SK-N-SH (cell line): ENCODE results near the gene RFFL. TPM values are rescaled to one million over a fixed set of nuclear protein-coding genes. Genes with fewer than 3 reads are reported as not detected.

Experiments used
- CTCF ChIA-PET: fragments of 300-600, 350-600 bp; formaldehyde crosslinking; extraction: SDS; loops from one replicate; lab custom pipeline; 2021; lab: Yijun Ruan, JAX
- POLR2A ChIA-PET: fragments of 350-600 bp; sonication (Branson Sonifier 250); formaldehyde crosslinking; extraction: SDS; loops from one replicate; lab custom pipeline; 2020; ENCODE audit warnings: antibody characterized with exemption, inconsistent platforms; lab: Yijun Ruan, JAX
- DNase-seq: peaks from one replicate; pipeline ENCODE4 v3.0.0; 2012
- H2AFZ ChIP-seq: fragments of 200-600 bp; sonication (generic); 2 replicates; pipeline ENCODE4 v1.8.1; 2016; ENCODE audit warnings: antibody characterized with exemption, mild to moderate bottlenecking, low read depth
- H3F3A ChIP-seq: fragments of 200-600 bp; sonication (generic); replicated peaks from 2 replicates; pipeline ENCODE3; 2016; ENCODE audit warnings: antibody characterized with exemption, mild to moderate bottlenecking; ENCODE audit not compliant: insufficient read depth
- H3K27ac ChIP-seq, 2 experiments: fragments of 200-500 bp in 1 of 2; fragments of 200-600 bp in 1 of 2; sonication (Bioruptor generic) in 1 of 2; sonication (generic), shearing (Covaris generic) in 1 of 2; 2 replicates each; pipeline versions ENCODE4 v1.5.1 to v1.6.1; 2014 to 2016; ENCODE audit warnings: low read depth in 2 of 2, inconsistent platforms in 1 of 2, low read length in 1 of 2, mild to moderate bottlenecking in 1 of 2, mixed read lengths in 1 of 2
- H3K27me3 ChIP-seq: fragments of 200-600 bp; sonication (generic), shearing (Covaris generic); 2 replicates; pipeline ENCODE4 v1.6.1; 2016; ENCODE audit warnings: mixed run types; ENCODE audit not compliant: insufficient read depth
- H3K36me3 ChIP-seq, 2 experiments: fragments of 200-500 bp in 1 of 2; fragments of 200-600 bp in 1 of 2; sonication (Bioruptor generic) in 1 of 2; sonication (generic) in 1 of 2; replicated peaks in 1 of 2; 2 replicates each; pipeline versions ENCODE3 to v1.5.1; 2014 to 2016; ENCODE audit warnings: low read length in 1 of 2, mild to moderate bottlenecking in 1 of 2; ENCODE audit not compliant: insufficient read depth in 2 of 2, control insufficient read depth in 1 of 2
- H3K4me1 ChIP-seq, 2 experiments: fragments of 200-500 bp in 1 of 2; fragments of 200-600 bp in 1 of 2; sonication (Bioruptor generic) in 1 of 2; sonication (generic), shearing (Covaris generic) in 1 of 2; 2 replicates each; pipeline versions ENCODE4 v1.5.1 to v1.6.1; 2014 to 2016; ENCODE audit warnings: low read depth in 1 of 2, low read length in 1 of 2, mixed run types in 1 of 2; ENCODE audit not compliant: insufficient read depth in 2 of 2, control insufficient read depth in 1 of 2
- H3K4me2 ChIP-seq: fragments of 200-600 bp; sonication (generic), shearing (Covaris generic); 2 replicates; pipeline ENCODE4 v1.6.1; 2017; ENCODE audit warnings: mixed run types
- H3K4me3 ChIP-seq, 2 experiments: fragments of 200-500 bp in 1 of 2; fragments of 200-600 bp in 1 of 2; sonication (Bioruptor generic) in 1 of 2; sonication (generic), shearing (Covaris generic) in 1 of 2; 2 replicates each; pipeline versions ENCODE4 v1.5.1 to v1.8.1; 2014 to 2016; ENCODE audit warnings: low read depth in 2 of 2, inconsistent platforms in 1 of 2, low read length in 1 of 2, mild to moderate bottlenecking in 1 of 2, mixed read lengths in 1 of 2, moderate library complexity in 1 of 2
- H3K79me2 ChIP-seq: fragments of 200-600 bp; sonication (generic); 2 replicates; pipeline ENCODE4 v1.8.1; 2017; ENCODE audit warnings: mild to moderate bottlenecking; ENCODE audit not compliant: insufficient read depth
- H3K9ac ChIP-seq: fragments of 200-600 bp; sonication (generic); 2 replicates; pipeline ENCODE4 v1.6.1; 2017; ENCODE audit warnings: mixed run types
- H3K9me2 ChIP-seq: fragments of 200-600 bp; sonication (generic); 2 replicates; pipeline ENCODE4 v1.6.1; 2017; ENCODE audit warnings: mixed run types
- H3K9me3 ChIP-seq: fragments of 200-600 bp; sonication (generic); 2 replicates; pipeline ENCODE4 v1.6.1; 2017; ENCODE audit warnings: mixed run types, mild to moderate bottlenecking, moderate library complexity
- H4K20me1 ChIP-seq: fragments of 200-600 bp; sonication (generic); 2 replicates; pipeline ENCODE4 v1.6.1; 2017; ENCODE audit warnings: mild to moderate bottlenecking, mixed run types; ENCODE audit not compliant: insufficient read depth
- EZH2phosphoT487 ChIP-seq: fragments of 200-600 bp; sonication (generic); IDR thresholded peaks from 2 replicates; pipeline ENCODE4 v1.6.1; 2017; ENCODE audit warnings: low read depth, mixed run types, mild to moderate bottlenecking, antibody characterized with exemption, moderate library complexity, borderline replicate concordance
- FOXJ3 ChIP-seq: sonication (generic); formaldehyde crosslinking; IDR thresholded peaks from 2 replicates; pipeline ENCODE4 v1.5.1; 2020; ENCODE audit warnings: mild to moderate bottlenecking, missing genetic modification reagents
- FOXM1 ChIP-seq: IDR thresholded peaks from 2 replicates; pipeline ENCODE4 v1.4.0; 2012; ENCODE audit warnings: low read depth, mild to moderate bottlenecking
- GATA2 ChIP-seq: sonication (generic); formaldehyde crosslinking; IDR thresholded peaks from 2 replicates; pipeline ENCODE4 v1.5.0; 2020; ENCODE audit warnings: mild to moderate bottlenecking, missing genetic modification reagents
- MAX ChIP-seq: IDR thresholded peaks from 2 replicates; pipeline ENCODE4 v1.4.0; 2012; ENCODE audit warnings: low read depth
- REST ChIP-seq: IDR thresholded peaks from 2 replicates; pipeline ENCODE4 v1.6.1; 2012; ENCODE audit warnings: mild to moderate bottlenecking, low read depth, low read length, moderate library complexity
- RFX5 ChIP-seq: IDR thresholded peaks from 2 replicates; pipeline ENCODE4 v1.6.1; 2012; ENCODE audit warnings: mild to moderate bottlenecking, improper control_type of control experiment, low read length
- SIN3A ChIP-seq: IDR thresholded peaks from 2 replicates; pipeline ENCODE4 v1.6.1; 2012; ENCODE audit warnings: low read depth, mild to moderate bottlenecking, low read length, moderate library complexity, borderline replicate concordance
- SMC3 ChIP-seq: IDR thresholded peaks from 2 replicates; pipeline ENCODE4 v1.6.1; 2012; ENCODE audit warnings: low read depth, low read length, improper control_type of control experiment
- TCF12 ChIP-seq: IDR thresholded peaks from 2 replicates; pipeline ENCODE4 v1.4.0; 2012
- USF1 ChIP-seq: IDR thresholded peaks from 2 replicates; pipeline ENCODE4 v1.4.0; 2012; ENCODE audit warnings: low read depth, borderline replicate concordance
- WGBS: methylation state at CpG from one replicate; pipeline ENCODE4 v1.1.6; 2017; ENCODE audit warnings: low lambda C conversion rate; 5-methylcytosine and 5-hydroxymethylcytosine counted together
- polyA plus RNA-seq, 3 experiments: library from polyadenylated mRNA; depleted of rRNA; stranded (reverse); fragments of >200 nt; gene quantifications; 2 replicates each; pipeline ENCODE4 v1.2.3, GENCODE V29; 2012

RFFL gene
- polyA plus RNA-seq, 1 of the 3 experiments (the other 2 are of a cell fraction): 10.1 TPM

DNA sequence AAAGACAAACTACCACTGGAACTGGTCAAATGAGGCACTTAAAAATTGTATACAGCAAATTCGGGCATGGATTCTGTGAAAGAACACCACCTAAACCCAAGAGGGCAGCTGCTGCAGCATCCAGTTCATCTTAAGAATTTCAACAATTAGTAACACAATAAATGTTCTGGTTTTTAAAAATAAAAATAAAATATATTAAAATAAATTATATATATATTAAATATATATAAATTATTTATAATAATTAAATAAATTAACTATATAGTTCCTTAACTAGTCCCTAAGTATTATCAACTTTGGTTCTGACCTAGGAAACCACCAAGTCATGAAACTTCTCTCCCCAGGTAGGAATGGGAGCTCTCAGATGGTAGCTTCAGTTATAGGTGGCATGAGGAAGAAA, 13.4 kb upstream of the RFFL start:
- Histone ChIP-seq H3K9me3 (no peaks in the 10 kb centered on the region), H3K79me2 (peaks cover 66% of the 10 kb centered on the region), H3K27ac (no peak overlapping the region), H3K9me2 (no peaks in the 10 kb centered on the region), H3K4me3 (no peak overlapping the region), H2AFZ (no peak overlapping the region), H3K4me1 (peaks cover under 1 to 4% of the 10 kb centered on the region in 2 experiments; a peak in 3 of 4 replicates), H3K27me3 (no peaks in the 10 kb centered on the region), H3K36me3 (peaks cover 0 to 4% of the 10 kb centered on the region in 2 experiments), H3K9ac (no peak overlapping the region), H3K4me2 (no peak overlapping the region), H3F3A (peaks cover 5% of the 10 kb centered on the region), H4K20me1 (peaks cover 4% of the 10 kb centered on the region)
- CTCF ChIA-PET: interaction anchor here (1.3 kb wide), 1 partner anchor 13 kb away, joined by 3 read pairs; no protein-coding TSS in a partner anchor
- POLR2A ChIA-PET: no interaction called here
- 100% methylated on average over 1 of the region's 1 CpG for WGBS
- TF ChIP-seq RFX5: no peak
- DNase-seq: no peak

GRCh38 chr17:35074711-35075707, 11.5 kb upstream of the RFFL start:
- Histone ChIP-seq H3K79me2 (peaks cover 66% of the 10 kb centered on the region), H3K4me2 (no peak overlapping the region), H3F3A (no peaks in the 10 kb centered on the region), H3K4me3 (no peak overlapping the region), H3K27me3 (no peaks in the 10 kb centered on the region), H3K9me2 (no peaks in the 10 kb centered on the region), H4K20me1 (no peaks in the 10 kb centered on the region), H3K4me1 (no peaks in the 10 kb centered on the region; a peak in 1 of 4 replicates), H2AFZ (no peak overlapping the region), H3K36me3 (no peaks in the 10 kb centered on the region), H3K9me3 (no peaks in the 10 kb centered on the region), H3K27ac (no peak overlapping the region), H3K9ac (no peak overlapping the region)
- no peak for TF ChIP-seq MAX
- TF ChIP-seq FOXM1: no peak
- no peak for TF ChIP-seq EZH2phosphoT487
- TF ChIP-seq RFX5: no peak
- no peak for TF ChIP-seq TCF12
- no peak for TF ChIP-seq GATA2
- POLR2A ChIA-PET: no interaction called here
- WGBS: 58% methylated on average over 2 of the region's 2 CpGs
- no peak for DNase-seq
- CTCF ChIA-PET: interaction anchor here (1.1 kb wide), 3 partner anchors 9 to 67 kb away, joined by 3 to 4 read pairs (median 4); no protein-coding TSS in a partner anchor

- no peaks in the 10 kb centered on the region for H3K36me3 ChIP-seq
- H3K27ac ChIP-seq: no peak overlapping the region
- ChIA-PET CTCF (interaction anchor here (1.1 kb wide), 2 partner anchors 14 to 68 kb away, joined by 4 read pairs; no protein-coding TSS in a partner anchor), POLR2A (no interaction called here)
- WGBS: 88% methylated on average over 5 of the region's 5 CpGs
- no peak overlapping the region for H3K4me3 ChIP-seq
- no peaks in the 10 kb centered on the region for H3K9me2 ChIP-seq
- no peak overlapping the region for H3K9ac ChIP-seq
- peaks cover 57% of the 10 kb centered on the region for H3K79me2 ChIP-seq
- no peaks in the 10 kb centered on the region for H3K9me3 ChIP-seq
- no peaks in the 10 kb centered on the region for H3K27me3 ChIP-seq
- no peaks in the 10 kb centered on the region for H3F3A ChIP-seq
- H3K4me1 ChIP-seq: peaks cover 0 to 2% of the 10 kb centered on the region in 2 experiments; a peak in 1 of 4 replicates
- H4K20me1 ChIP-seq: no peaks in the 10 kb centered on the region
- DNase-seq: no peak
- H3K4me2 ChIP-seq: no peak overlapping the region
- H2AFZ ChIP-seq: no peak overlapping the region
- TF ChIP-seq TCF12 (no peak), REST (no peak), USF1 (no peak), RFX5 (no peak), SMC3 (no peak), FOXJ3 (CRISPR knock-in tag) (no peak), SIN3A (no peak)
These were observed 10.6 kb upstream of the RFFL start for GRCh38 chr17:35073991-35074627.
